GM18909 (cell line): ENCODE data around the gene SYCP3.

Source experiments
- ATAC-seq: cut with Tn5 transposase; IDR thresholded peaks from one replicate; pipeline ENCODE4 v1.9.1; 2021; ENCODE audit warnings: mild to moderate bottlenecking; ENCODE audit not compliant: unreplicated experiment, poor library complexity

SYCP3 gene

DNA sequence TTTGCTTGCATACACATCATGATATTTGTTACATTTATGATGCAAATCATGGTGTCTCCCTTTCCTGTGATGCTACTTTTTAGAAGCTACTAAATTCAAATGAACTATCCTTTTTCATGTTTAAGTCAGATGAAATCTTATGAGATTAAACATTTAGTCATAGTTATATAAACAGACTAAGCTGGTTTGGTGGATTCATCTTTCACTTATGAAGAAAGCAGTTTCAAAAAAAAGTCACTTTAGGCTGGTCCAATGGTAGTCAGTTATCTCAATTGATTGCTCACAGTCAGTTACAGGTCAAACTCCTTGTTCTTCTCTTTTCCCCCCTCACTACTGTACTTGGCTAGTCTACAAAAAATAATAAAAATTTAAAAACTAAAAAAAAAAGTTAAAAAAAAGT is 19.7 kb downstream of the SYCP3 start:
- no peak for ATAC-seq

DNA sequence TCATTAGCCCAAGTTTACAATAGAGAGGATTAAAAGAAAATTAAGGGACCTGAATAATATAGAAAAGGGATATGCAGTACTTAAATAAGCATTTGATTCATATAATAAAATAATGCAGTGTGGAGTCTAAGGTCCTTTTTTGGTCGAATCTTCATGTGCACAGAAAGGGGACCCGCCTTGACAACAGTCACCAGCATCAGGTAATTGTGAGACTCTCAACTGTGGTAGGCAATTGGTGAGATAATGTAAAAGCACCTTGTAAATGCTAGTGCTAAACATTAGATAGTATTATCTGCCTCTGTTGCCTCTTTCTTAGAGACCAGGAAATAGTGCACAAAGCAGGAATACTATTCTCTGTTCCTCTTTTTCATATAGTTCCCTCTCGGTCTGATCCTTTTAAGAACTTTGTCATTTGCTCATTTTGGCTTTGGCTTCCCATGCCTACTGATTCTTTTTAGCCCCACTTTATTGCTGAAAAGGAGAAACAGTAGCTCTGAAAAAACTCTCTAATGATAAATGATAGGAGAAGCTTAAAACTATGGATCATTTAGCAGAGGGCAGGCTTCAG is 24.3 kb downstream of the SYCP3 start:
- no peak for ATAC-seq

GRCh38 chr12:101713930-101714329 is 25.3 kb downstream of the SYCP3 start:
- ATAC-seq: no peak

DNA sequence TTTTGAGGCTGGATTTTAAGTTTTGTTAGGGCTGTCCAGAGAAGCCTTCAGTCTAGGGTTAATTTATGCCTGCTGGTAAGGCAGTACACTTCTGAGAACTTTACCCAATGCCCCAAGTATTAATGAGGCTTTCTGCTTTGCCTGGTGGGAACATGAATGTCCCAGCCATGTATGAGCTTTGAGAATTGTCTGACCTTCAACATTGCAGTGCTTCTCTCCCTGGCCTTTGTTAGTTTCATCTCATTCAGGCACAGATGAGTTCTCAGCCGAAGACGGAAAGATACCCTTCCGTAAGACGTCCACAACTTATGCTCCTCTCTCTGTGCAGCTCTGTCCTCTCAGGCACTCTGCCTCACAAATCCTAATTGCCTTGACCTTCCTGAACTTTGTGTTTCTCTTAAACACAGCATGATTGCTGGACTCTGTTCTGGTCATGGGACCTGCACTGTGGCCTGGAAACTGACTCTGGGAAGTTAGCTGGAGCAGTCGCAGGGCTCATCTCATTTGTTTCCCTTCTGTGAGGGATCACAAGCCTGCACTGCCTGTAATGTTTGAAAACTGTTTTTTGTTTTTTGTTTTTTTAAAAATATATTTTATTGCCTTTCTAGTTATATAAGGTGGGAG is 26.1 kb downstream of the SYCP3 start:
- ATAC-seq: no peak

GRCh38 chr12:101710288-101710687 is 29.0 kb downstream of the SYCP3 start:
- ATAC-seq: no peak

DNA sequence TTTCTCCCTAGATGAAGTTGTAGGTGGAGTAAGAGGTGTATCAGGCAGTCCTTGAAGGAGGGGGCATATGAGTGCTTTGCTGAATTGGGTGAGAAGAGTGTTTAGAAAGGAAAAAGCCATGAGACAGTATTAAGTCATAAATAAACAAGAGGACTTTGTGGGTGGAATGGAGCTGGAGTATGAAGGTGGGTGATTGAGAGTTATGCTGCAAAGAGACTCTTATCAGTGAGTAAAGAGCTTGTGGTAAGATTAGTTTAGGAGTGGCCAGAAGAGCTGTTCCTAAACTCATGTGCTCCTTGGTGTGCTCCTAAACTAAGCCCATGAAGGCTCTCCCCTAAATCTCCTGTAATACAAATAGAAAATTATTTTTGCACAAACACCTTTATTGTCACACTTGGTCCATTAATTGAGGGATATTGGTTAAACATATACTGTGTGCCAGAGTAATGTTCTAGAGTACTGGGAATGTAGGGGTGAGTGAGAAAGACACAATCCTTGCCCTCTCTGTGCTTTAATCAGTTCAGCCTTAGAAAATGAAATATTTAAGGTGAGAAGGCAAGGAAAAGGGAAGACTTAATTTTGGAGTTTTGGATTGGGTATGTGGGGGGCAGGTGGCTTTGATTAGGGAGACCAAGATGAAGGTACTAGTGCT is 32.0 kb downstream of the SYCP3 start:
- ATAC-seq: no peak

DNA sequence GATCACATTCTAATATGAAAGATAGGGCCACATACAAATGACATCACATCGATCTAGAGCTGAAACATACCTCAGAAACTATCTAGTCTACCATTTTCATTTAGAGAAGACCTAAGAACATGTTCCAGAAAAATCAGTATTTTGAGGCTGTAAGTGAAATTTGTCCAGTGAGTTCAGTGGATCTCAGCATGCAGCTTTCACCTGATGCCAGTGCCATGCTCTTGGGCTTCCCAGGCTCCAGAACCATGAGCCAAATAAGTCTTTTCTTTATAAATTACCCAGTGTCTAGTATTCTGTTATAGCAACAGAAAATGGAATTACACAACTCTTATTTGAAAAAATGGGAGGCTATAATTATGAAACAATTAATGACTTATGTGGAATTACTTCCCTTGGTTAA is 32.9 kb downstream of the SYCP3 start:
- ATAC-seq: no peak

DNA sequence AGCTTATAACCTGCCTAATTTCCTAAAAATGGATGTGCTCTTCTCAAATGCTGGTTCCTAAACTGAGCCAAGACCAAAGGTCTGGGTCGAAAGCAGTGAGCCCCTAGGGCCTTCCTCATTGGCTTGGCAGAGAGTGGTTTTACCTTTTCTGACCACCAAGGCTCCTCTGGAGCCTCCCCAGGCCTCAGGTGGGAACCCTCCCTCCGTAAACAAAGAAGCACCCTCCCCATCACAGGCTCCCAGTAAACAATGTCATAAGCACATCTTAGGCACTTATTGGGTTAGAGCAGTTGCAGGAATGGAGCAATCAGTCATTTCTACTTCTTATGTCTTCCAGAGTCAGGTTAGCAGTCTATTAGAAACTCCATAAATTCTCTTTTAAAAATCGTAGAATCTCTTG is 35.8 kb downstream of the SYCP3 start:
- no peak for ATAC-seq

- ATAC-seq: no peak
Observed at GRCh38 chr12:101700299-101700820, 38.9 kb downstream of the SYCP3 start.

GRCh38 chr12:101698800-101699347 is 40.4 kb downstream of the SYCP3 start:
- ATAC-seq: no peak

DNA sequence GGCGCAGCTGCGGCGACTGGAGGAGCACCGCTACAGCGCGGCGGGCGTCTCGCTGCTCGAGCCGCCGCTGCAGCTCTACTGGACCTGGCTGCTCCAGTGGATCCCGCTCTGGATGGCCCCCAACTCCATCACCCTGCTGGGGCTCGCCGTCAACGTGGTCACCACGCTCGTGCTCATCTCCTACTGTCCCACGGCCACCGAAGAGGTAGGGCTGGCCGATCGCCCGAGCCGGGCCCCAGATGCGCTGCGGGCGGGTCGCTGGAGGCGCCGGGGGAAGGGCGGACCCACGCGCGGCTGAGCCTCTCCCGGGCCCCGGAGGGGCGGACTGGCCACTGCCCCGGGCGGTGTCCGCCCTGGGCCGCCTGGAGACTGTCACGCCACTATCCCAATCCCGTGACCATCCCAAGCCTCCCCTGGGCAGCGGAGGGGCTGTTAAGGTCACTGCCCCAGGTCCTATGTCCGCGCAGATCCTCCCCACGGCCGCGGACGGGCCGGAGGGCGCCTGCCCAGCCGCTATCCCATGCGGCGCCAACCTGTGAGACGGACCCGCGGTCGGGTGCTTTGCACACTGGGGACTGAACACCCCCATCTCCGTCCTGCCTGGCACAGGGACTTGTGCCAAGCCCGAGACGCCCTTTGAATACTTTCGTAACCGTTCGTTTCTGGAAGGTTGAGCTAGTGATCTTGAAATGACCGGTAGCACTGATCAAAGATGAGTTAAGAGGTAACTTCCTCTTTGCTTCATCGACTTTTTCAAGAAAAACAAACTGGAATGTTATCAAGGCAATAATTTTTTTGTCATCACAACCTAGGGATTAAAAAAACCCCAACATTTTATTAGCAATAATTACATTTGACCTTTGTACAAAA is 41.1 kb downstream of the SYCP3 start:
- ATAC-seq: peak; percentile 40

- peak; percentile 70 for ATAC-seq
Observed at GRCh38 chr12:101697197-101697929, 41.9 kb downstream of the SYCP3 start, which contains the start of gene CHPT1. CHPT1 (plus strand) TSS chr12:101697640; CDS start chr12:101697862, 222 bp downstream.

- ATAC-seq: peak; percentile 12
Observed at GRCh38 chr12:101696251-101697196, 42.7 kb downstream of the SYCP3 start.

GRCh38 chr12:101695706-101696105 is 43.6 kb downstream of the SYCP3 start:
- no peak for ATAC-seq

GRCh38 chr12:101694986-101695385 is 44.3 kb downstream of the SYCP3 start:
- no peak for ATAC-seq

- ATAC-seq: no peak
Observed at GRCh38 chr12:101694297-101694848, 44.9 kb downstream of the SYCP3 start.

- no peak for ATAC-seq
Observed at GRCh38 chr12:101691503-101692096, 47.7 kb downstream of the SYCP3 start.

- ATAC-seq: no peak
Observed at GRCh38 chr12:101690544-101691098, 48.6 kb downstream of the SYCP3 start.
